ENCODE measurements around the gene COL6A1.

COL6A1 gene, protein sequence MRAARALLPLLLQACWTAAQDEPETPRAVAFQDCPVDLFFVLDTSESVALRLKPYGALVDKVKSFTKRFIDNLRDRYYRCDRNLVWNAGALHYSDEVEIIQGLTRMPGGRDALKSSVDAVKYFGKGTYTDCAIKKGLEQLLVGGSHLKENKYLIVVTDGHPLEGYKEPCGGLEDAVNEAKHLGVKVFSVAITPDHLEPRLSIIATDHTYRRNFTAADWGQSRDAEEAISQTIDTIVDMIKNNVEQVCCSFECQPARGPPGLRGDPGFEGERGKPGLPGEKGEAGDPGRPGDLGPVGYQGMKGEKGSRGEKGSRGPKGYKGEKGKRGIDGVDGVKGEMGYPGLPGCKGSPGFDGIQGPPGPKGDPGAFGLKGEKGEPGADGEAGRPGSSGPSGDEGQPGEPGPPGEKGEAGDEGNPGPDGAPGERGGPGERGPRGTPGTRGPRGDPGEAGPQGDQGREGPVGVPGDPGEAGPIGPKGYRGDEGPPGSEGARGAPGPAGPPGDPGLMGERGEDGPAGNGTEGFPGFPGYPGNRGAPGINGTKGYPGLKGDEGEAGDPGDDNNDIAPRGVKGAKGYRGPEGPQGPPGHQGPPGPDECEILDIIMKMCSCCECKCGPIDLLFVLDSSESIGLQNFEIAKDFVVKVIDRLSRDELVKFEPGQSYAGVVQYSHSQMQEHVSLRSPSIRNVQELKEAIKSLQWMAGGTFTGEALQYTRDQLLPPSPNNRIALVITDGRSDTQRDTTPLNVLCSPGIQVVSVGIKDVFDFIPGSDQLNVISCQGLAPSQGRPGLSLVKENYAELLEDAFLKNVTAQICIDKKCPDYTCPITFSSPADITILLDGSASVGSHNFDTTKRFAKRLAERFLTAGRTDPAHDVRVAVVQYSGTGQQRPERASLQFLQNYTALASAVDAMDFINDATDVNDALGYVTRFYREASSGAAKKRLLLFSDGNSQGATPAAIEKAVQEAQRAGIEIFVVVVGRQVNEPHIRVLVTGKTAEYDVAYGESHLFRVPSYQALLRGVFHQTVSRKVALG

DNA sequence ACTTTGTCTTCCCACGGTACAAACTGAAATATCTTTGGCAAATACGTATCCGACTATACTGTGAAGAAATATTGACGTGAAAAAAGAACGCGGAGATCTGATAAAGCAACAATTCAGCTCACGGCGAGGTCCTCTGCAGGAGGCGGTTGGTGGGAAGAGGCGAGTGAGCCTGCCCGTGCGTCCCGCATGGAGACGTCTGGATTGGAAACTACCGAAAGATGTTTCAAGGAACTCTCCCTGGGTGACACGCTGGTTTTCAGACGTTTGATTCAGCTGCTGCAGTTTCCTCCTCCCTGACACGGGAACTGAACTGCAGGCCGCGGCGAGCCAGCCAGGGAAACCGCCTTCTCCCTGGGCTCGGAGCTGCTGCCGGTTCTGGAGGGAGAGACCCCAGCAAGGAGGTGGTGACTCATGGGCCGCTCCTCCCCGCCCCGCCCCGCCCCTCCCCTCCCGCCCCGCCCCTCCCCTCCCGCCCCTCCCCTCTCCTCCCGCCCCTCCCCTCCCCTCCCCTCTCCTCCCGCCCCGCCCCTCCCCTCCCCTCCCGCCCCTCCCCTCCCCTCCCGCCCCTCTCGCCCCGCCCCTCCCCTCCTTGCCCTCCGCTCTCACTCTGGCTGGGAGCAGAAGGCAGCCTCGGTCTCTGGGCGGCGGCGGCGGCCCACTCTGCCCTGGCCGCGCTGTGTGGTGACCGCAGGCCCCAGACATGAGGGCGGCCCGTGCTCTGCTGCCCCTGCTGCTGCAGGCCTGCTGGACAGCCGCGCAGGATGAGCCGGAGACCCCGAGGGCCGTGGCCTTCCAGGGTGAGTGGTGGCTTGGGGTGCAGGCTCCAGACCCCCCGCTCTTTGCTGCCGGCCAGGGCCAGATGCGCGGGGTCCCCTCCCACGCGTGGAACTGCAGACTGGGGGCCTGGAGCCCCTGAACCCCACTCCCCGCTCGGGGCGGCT is at the start of gene COL6A1:
Gene COL6A1, plus strand, starts transcription at position 620 of the 941 bp plus-strand sequence. Its CDS starts 81 bp downstream, at position 701.
- DNase-seq: peak; percentile 68

DNA sequence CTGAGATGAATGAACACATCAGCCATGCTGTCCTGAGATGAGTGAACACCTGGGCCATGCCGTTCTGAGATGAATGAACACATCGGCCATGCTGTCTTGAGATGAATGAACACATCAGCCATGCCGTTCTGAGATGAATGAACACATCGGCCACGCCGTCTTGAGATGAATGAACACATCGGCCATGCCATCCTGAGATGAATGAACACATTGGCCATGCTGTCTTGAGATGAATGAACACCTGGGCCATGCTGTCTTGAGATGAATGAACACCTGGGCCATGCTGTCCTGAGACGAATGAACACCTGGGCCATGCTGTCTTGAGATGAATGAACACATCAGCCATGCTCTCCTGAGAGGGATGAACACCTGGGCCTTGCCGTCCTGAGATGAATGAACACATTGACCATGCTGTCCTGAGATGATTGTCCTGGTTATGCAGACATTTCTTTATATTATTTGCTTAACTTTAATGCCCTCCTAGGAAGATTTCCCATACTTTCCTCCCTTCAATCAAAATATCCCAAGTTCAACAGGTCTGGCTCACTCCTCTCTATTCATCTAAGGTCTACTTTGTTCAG is 48.6 kb upstream of the COL6A1 start:
- DNase-seq: no peak

DNA sequence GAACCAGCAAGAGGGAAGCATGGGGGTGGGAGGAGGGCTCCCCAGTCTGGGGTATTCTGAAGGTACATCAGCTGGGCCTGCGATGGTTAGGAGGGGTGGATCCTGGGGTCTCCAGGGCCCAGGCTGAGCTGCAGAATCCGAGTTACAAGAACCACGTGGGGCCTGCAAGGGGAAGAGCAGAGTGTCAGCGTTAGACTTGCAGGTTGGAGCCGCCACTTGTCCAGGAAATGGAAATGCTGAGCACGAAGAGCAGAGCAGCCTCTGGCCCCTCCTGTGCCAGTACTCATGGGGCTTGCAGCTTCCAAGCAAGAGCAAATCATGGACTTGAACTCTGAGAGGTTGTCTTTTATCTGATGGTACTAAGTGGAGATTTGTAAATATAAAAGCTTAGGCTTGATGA is 47.5 kb upstream of the COL6A1 start:
- no peak for DNase-seq

DNA sequence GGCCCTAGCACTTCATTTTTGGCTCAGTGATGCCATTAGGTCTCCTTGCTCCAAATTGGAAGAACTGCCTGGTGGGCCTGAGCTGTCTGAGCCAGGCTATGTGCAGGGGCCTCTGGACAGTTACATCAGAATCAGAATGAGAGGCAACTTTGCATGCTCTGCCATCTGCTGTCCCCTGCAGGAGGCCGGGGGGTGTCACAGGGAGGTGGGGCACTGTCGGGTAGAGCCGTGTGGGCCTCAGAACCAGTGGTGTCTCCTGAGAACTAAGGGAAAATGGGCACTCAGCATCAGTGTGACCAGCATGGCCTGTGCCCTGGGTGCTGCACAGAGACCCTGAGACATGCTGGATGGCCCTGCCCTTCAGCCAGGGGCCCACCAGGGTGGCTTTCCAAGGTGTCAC is 47.0 kb upstream of the COL6A1 start:
- no peak for DNase-seq

DNA sequence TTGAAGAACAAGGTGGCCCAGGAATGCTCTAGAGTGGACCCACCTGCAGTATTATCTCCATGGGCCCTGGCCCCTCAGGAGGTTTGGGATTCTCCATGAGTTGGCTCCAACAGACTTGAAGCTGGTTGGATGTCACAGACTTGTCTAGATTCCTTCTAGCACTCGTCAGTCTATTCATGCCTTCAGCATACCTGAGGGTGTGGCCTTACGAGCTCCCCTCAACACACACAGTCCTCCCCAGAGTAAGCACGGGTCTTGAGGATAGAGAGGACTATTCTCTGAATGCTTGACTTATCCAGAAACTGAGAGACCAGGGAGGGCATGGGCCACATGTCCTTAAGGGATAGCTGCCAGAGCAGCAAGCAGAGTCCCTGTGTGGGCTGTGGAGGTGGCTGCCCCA is 45.9 kb upstream of the COL6A1 start:
- no peak for DNase-seq

DNA sequence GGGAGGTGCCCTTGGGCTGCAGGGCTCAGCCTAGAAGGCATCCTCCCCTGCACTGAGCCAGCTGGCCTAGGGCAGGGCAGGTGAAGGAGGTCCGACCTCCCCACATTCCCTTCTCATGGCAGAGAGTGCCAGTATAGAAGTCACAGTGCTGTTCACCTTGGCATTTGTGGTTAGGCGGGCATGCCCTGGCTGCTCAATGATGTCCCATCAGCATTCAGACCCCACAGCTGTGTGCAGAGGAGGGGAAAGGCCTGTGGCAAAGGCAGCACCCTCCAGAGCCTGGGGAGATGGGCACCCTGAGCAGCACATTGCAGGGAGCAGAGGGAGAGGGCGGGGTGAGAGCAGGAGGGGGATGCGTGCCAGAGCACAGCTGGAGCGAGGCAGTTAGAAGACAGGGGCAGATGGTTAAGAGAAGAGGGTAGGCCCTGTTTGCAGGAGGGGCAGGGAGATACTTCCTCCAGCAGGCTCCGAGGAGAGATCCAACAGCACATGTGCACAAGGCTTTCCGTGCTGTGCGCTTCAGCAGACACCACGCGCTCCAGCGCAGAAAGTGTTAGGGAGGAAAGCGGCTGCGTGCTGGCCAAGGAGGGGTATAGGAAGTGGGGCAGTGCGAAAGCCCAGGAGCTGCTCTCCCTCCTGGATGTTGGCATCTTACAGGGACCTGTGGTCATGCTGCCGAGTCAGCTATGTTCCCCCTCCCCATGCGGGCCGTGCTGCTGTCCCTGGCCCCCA is 43.7 kb upstream of the COL6A1 start:
- DNase-seq: peak; percentile 49

DNA sequence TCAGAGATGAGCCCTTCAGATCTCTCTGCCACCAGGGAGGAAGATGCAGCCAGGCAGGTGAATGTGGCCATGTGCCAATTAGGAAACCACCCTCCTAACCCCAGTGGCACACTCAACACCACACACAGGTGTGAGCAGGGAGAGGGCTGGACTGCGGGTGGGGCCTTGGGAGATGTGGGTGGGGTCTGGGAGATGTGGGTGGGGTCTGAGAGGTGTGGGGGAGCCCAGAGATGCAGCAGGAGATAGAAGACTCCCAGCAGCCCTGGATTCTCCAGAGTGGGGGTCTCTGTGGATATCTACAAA is 43.2 kb upstream of the COL6A1 start:
- DNase-seq: no peak

DNA sequence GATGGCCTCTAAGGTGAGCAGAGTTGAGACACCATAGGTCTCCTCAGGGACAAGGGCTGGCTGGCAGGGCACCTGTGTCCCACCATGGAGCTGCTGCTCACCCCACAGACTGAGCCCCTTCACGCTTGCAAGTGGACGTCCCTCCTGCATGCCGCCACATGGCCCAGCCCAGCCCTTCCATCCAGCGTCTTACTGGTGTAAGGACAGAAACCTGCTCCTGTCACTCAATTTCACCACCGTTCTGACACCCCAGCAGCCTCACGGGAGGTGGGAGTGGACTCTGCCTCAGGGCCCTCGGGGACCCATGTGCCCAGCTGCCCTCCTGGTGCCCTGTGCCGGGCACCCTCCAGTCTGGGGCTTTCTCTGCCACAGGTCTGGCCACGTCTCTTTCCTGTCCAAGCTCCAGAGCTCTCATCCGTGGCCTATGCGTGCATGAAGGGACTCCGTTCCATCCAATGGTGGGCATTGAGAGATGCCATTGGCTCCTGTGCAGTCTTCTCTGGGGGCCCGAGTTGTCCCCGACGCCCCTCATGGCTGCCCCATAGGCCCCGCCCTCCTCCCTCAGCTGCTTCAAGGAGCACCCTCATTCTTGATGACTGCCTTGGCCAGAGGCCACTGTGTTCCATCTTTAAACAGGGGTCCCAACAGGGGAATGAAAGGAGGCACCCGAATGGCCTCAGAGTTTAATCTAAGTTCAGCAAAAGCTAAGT is 42.6 kb upstream of the COL6A1 start:
- no peak for DNase-seq

DNA sequence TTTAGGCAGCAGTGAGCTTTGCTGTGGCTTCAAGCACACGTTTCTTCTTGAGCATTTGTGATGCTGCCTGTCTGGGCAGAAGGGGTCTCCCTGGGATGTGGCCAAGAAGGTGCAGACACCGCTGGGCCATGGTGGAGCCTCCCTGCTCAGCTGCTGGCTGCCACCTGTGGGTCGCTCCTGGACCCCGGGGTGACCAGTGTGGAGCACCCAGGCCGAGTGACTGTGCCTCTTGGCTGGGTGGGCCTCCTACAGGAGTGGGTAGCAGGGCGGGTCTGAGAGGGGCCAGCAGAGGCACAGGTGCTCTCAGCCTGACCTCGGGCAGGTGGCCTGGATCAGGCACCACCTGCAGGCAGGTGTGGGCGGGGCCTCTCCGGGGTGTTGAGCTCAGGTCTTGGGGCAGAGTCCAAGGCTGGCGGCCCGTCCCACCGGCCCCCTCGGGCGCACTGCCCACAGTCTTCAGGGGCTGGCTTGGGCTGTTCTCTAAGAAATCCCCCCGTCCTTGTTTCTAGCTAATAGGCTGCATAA is 42.0 kb upstream of the COL6A1 start:
- no peak for DNase-seq

DNA sequence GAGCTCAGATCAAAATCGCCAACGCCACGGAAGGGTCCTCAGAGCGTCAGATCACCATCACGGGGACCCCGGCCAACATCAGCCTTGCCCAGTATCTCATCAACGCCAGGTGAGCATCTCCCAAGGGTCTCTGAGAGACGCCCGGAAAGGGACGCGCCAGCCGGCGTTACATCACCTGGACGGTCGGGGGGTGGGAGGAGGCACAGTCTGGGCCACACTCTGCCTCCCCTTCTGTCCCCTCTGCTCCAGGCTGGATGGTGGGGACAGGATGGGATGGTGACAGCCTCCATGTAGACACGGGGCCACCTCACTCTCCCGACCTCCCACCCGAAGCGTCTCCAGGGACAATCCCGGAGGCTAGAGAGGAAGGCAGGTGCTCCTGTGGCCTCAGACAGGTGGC is 41.5 kb upstream of the COL6A1 start:
- no peak for DNase-seq

DNA sequence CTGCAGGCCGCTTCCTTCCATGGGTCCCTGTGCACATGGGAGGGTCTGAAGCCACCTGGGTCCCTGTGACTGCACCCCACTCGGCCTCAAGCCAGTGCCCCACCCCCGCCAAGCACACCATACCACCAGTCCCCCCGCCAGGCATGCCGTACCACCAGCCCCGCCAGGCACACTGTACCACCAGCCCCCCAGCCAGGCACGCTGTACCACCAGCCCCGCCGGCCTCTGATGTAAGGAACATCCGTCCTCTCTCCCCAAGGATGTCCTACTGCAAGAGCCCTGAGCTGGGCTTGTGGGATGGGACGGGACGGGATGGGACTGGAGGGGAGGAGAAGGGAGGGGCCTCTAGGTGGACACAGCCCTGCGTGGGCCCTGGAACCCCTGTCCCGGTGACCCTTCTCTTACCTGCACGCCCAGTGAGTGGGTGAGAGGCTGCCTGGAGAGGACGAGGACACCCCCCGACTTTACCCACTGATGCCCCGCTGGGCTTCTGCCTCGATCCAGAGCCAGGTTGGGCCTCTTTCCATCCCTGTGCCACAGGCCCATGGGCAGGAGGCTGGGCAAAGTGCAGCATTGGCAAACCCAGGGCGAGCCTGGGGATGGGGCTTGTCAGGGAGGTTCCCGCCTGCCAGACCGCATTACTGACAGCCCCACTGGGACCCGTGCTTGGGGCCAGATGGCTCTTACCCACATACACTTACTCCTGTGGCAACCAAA is 40.8 kb upstream of the COL6A1 start:
- DNase-seq: no peak

DNA sequence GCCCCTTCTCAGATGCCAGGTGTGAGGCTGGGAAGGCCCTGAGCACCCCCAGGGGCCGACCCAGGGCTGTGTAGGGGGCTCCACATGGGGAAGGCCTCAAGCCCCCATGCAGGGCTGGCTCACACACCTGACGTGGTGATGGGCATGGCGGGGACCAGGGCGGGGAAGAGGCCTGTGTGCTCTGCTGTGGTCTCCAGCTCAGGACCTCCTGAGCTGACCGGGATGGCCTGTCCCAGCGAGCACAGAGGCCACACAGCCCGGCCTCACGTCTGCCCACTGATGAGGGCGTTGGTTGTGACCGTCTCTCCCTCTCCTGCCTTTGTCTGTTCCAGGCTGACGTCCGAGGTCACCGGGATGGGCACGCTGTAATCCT is 40.2 kb upstream of the COL6A1 start:
- DNase-seq: no peak

DNA sequence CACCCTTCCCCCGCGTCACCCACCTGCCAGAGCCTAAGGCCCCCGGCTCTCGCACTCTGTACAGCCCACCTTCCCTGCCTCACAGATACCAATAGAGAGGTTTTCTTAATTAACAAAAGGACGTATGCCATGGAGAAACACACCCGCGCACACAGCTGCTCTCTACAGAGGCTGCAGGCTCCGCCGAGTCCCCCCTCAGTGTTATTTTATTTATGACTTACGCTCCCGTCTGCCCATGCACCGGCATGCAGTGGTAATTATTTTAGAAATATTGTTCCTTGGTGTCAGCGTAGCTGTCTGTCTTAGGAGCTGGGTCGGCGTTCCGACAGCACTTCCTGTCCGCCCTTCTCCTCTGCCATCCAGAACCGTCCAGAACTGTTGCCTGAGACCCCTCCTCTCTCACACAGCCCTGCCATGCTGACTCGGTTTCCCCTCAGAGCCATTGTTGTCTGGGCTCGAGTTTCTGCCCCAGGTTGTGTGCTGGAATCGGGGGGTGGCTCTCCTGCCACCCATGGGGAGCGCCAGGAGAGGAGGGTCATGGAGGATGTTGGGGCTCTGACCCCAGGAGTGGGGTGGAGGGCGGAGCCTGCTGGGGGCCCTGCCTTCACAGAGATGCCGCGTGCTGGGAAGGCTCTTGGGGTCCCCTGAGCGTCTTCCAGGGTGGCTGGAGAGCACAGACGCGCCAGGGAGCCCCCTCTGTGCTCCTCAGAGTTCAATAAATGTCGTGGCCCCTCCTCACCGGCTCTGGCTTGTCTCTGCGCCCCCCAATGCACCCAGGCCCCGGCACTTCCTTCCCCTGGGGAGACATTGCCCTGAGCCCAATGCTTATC is 39.6 kb upstream of the COL6A1 start:
- no peak for DNase-seq

DNA sequence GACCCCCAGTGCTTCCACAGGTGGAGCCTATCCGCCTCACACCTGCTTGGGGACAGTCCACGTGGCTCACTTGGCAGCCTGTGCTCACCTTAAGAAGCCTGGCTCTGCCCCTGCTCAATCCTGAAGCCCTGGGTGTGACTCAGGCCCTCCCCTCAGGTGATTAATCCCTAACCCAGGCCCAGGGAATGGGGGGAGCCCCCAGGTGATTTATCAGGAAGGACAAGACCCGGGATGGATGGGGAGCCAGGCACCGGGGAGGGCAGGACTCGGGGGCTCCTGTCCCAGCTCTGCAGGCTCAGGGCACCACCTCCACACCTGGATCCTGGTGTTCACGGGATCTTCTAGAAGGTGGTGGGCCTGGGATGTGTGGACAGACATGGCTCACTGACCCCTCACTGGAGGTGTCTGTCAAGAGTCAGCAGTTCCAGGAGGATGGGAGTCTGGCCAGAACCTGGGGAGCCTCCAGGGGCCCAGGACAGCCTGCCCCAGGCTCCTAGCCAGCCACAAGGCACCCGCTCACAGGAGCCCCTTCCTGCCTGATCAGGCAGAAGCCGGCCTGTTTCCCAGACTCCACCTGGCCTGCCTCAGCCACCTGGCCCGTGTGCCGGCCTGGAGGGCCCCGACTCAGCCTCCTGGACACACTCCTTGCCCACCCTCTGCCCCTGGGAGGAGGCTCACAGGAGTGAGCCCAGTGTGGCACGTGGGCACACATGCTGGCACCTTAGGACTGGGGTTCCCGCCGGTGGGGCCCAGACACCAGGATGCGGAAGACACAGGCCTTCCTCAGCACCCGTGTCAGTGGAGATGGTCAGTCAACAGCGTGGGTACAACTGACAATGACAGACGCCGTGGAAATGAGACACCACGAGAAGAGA is 38.6 kb upstream of the COL6A1 start:
- DNase-seq: no peak

DNA sequence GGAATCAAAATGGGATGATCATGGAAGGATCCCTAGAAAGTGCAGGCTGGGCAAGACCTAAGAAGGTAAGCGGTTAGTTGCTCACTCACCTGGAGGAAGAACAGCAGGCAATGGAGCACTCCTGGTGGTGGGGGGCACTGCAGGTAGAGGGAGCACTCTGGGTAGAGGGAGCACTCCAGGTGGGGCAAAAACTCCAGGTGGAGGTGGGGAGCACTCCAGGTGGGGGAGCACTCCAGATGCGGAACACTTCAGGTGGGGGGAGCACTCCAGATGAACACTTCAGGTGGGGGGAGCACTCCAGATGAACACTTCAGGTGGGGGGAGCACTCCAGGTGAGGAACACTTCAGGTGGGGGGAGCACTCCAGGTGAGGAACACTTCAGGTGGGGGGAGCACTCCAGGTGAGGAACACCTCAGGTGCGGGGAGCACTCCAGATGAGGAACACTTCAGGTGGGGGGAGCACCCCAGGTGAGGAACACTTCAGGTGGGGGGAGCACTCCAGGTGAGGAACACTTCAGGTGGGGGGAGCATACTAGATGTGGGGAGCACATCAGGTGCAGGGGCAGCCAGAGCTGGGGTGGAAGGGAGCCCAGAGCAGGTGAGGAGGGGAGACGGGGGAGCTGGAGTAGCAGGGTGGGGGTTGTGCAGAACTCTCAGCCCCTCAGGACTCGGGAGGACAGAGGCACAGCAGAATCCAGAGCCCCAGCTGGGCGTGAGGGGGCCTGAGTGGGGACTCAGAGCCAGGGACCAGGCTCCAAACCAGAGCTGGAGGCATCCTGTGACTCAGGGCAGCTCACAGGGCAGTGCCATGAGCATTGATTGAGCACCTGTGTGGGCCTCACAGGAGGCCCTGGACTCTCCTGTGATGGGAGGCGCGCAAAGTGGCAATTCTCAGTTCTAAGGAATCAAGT is 37.7 kb upstream of the COL6A1 start:
- no peak for DNase-seq

DNA sequence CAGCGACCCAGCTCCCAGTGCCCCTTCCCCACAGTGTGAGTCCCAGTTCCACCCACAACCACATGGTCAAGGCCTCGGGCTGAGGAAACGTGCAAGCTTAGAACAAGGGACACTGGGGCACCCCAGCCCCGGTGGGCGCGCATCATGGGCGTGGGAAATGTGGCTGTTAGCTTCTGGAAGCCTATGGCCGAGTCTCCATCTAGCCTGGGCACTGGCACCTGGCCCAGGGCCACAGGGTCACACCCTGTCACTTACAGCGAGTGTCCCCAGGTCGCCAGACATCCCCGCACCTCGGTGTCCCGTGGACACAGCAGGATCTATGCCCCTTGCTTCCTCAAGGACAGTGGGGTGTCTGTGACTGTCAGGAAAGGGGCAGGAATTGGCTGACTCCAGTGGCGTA is 37.0 kb upstream of the COL6A1 start:
- no peak for DNase-seq
